Lower leg skin (tissue), 3 donors: ENCODE data around the gene PPP1R26.

Source experiments
- POLR2A ChIP-seq, 2 donors: fragments of 450-650 bp; IDR thresholded peaks; one replicate each; pipeline ENCODE4 v1.6.1; 2016 to 2017; ENCODE audit warnings: antibody characterized with exemption in 2 of 2, mild to moderate bottlenecking in 1 of 2, moderate library complexity in 1 of 2
- TF ChIP-seq, protein P1 (sequence below), 3 donors: fragments of 450-650 bp; IDR thresholded peaks; one replicate each; pipeline ENCODE4 v1.5.1; 2016; ENCODE audit warnings: antibody characterized with exemption in 3 of 3, mild to moderate bottlenecking in 3 of 3, moderate library complexity in 2 of 3

DNA sequence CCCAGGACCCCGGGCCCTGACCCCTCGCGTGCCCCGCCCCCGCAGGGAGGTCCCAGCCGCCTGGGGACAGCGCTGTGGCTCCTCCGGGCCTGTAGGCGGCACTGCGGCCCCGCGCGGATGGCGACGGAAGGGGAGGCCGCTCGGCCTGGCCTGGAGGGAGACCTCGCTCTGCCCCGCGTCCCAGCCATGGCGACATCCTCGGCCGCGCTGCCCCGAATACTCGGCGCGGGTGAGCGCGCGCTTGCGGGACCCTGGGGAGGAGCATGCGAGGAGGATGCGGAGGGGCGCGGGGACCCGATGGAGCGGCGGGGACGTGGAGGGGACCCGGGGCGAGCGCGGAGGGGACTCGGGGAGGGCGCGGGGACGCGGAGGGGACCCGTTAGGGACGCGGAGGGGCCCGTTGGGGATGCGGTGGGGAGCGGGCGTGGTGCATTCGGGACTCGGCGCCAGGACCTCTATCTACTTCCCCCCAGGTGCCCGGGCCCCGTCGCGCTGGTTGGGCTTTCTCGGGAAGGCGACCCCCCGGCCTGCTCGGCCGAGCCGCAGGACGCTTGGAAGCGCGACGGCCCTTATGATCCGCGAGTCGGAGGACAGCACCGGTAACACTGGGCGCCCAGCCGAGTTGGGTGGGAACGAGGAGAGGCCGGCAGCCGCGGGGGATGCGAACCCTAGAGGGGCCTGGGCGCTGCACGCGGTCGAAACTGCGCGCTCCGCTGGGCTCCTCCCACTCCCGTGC, 21.1 kb downstream of the PPP1R26 start, which contains the start of gene MRPS2:
- TF ChIP-seq, protein P1, sequence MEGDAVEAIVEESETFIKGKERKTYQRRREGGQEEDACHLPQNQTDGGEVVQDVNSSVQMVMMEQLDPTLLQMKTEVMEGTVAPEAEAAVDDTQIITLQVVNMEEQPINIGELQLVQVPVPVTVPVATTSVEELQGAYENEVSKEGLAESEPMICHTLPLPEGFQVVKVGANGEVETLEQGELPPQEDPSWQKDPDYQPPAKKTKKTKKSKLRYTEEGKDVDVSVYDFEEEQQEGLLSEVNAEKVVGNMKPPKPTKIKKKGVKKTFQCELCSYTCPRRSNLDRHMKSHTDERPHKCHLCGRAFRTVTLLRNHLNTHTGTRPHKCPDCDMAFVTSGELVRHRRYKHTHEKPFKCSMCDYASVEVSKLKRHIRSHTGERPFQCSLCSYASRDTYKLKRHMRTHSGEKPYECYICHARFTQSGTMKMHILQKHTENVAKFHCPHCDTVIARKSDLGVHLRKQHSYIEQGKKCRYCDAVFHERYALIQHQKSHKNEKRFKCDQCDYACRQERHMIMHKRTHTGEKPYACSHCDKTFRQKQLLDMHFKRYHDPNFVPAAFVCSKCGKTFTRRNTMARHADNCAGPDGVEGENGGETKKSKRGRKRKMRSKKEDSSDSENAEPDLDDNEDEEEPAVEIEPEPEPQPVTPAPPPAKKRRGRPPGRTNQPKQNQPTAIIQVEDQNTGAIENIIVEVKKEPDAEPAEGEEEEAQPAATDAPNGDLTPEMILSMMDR (IDR thresholded peaks at IDR 0.05): no peak
- TF ChIP-seq POLR2A (IDR thresholded peaks at IDR 0.05): no peak
